HUES6 (cell line): ENCODE results near the gene LRBA.

ENCODE experiments used
- H3K27ac ChIP-seq: 2 replicates; pipeline ENCODE4 v1.7.0; 2013; ENCODE audit warnings: low read depth, mild to moderate bottlenecking, low read length, inconsistent platforms
- H3K27me3 ChIP-seq: 2 replicates; pipeline ENCODE4 v1.6.1; 2013; ENCODE audit warnings: low read length; ENCODE audit not compliant: control insufficient read depth, insufficient read depth
- H3K36me3 ChIP-seq: 2 replicates; pipeline ENCODE4 v1.6.1; 2013; ENCODE audit warnings: low read length; ENCODE audit not compliant: control insufficient read depth, insufficient read depth
- H3K4me1 ChIP-seq: 2 replicates; pipeline ENCODE4 v1.6.1; 2013; ENCODE audit warnings: low read length; ENCODE audit not compliant: control insufficient read depth, insufficient read depth
- H3K4me3 ChIP-seq: 2 replicates; pipeline ENCODE4 v1.5.1; 2013; ENCODE audit warnings: low read depth, low read length
- H3K9ac ChIP-seq: one replicate; pipeline ENCODE4 v1.6.1; 2013; ENCODE audit warnings: mild to moderate bottlenecking, low read length
- H3K9me3 ChIP-seq: 2 replicates; pipeline ENCODE4 v1.6.1; 2013; ENCODE audit warnings: low read depth, low read length; ENCODE audit not compliant: control insufficient read depth, insufficient read depth

The LRBA gene

DNA sequence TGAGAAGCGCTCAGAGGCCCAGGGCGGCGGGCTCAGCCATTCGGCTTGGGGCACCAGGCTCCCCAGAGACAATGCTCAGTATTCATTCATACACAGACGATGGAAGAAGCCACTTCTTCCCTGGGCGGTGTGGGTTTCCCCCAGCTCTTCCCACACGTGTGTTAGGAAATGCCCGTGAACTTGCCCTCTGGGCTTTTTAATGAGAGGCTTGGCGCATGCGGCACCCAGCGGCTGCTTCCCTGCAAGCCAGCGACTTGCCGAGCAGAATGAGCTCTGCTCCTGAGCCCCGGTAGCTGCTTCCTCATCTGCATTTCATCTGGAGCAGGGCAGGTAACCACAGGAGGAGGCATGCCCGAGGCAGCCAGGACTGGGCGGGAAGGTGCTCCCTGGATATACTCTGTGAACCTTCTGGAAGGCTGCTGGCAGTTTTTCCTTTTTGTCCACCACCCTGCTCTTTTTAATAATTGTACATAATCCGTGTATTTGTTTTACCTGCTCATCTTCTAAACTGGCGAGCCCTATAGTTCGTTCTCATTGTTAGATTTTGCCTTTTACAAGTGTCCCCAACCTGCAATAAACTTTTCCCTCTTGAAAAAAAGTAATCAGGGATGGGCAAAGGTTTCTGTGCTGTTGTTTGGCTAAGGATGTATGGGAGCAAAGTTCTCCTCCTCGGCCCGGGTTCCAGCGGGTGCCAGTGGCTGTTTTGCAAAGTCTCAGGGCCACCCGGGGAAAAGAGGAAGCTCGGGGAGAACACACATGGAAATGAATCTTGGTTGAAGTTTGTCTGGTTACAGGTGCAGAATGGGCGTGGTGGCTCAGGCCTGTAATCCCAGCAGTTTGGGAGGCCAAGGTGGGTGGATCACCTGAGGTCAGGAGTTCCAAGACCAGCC lies 758.0 kb downstream of the LRBA start:
- Histone ChIP-seq H3K36me3 (no peaks in the 10 kb centered on the region), H3K4me3 (no peak overlapping the region), H3K27ac (no peak overlapping the region), H3K4me1 (peaks cover 22% of the 10 kb centered on the region), H3K9me3 (peaks cover 4% of the 10 kb centered on the region; the same call in 1 of the 2 replicates), H3K27me3 (no peaks in the 10 kb centered on the region), H3K9ac (no peak overlapping the region)

DNA sequence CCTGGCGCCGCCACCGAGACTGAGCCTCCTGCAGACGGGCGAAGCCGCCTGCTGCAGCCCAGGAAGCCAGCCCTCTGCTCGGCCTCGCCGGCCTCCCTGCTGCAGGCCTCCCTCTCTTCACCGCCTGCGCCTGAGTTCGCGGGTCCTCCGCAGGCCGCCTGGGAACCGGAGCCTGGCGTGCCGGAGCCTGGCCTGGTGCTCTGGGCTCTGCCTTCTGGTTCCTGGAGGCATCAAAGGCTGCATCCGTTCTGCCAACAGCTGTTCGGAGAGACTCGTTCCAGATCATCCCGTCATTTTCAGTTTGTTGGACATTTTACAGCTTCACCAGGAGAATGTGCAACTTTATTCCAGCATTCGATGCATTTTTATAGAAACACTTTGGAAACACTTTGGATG lies 758.9 kb downstream of the LRBA start:
- H3K36me3 ChIP-seq = no peaks in the 10 kb centered on the region

DNA sequence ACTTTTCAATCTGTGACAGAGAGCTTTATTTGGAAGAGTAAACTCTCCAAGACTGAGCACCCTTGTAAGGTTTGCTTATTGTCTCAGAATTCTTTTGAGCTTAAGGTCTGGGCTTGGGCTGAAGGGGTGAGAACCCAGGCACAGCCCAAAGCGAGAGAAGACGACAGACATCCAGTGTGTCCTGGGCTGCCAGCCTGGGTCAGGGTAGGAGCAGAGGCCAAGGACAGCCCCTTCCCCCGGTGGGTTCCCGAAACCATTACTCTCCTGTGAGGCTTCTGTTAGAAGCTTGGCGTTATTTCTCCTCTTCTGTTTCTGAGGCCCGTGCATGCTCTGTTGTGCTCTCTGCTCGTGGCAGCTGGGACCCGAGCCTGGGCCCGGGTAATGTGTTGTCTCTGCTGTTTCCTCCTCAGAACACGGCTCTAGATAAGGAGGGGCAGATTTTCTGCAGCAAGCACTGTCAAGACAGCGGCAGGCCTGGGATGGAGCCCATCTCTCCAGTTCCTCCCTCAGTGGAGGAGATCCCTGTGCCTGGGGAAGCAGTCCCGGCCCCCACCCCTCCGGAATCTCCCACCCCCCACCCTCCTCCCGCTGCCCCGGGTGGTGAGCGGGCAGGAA lies 759.4 kb downstream of the LRBA start:
- Histone ChIP-seq H3K36me3 (no peaks in the 10 kb centered on the region), H3K4me3 (no peak overlapping the region), H3K27me3 (no peaks in the 10 kb centered on the region), H3K9me3 (peaks cover 4% of the 10 kb centered on the region; the same call in 1 of the 2 replicates), H3K9ac (no peak overlapping the region), H3K27ac (no peak overlapping the region), H3K4me1 (peaks cover 22% of the 10 kb centered on the region)

More for the DNA sequence above, 758.9 kb downstream of the LRBA start:
- Histone ChIP-seq H3K27ac (no peak overlapping the region), H3K4me3 (no peak overlapping the region), H3K9ac (no peak overlapping the region), H3K9me3 (peaks cover 4% of the 10 kb centered on the region; the same call in 1 of the 2 replicates), H3K4me1 (peaks cover 22% of the 10 kb centered on the region), H3K27me3 (no peaks in the 10 kb centered on the region)

DNA sequence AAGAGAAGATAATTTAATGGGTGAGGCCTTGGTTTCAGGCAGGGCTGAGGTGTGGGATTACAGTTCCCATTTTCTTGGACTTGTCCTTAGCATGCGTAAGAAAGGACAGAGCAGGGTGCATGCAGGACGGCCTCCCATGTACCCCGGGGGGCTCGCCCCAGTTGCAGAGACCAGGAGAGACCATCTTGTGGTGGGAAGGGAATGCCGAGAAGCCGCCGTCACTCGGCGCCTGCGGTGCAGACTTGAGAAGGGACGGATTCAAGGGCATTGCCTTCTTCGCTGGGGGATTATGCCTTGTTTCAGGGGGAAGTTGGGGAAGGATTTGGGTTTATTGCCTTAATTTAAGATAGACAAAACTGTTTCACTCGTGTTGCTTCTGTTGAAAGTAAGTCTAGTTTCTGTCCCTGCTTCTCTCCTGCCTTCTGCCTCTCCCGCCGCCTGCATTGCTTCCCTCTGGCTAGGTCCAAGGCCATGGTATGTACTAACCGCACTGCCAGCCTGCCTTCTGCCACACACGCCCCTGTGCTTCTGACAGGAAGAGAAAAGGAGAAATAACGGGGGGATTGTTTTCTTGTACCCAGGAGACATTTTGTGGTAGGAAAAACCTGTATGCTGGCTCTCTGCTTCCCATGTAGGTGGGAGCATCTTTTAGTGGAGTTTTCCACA lies 761.0 kb downstream of the LRBA start:
- no peaks in the 10 kb centered on the region for H3K27me3 ChIP-seq
- no peaks in the 10 kb centered on the region for H3K36me3 ChIP-seq
- H3K9ac ChIP-seq = no peak overlapping the region
- peaks cover 4% of the 10 kb centered on the region; the same call in 1 of the 2 replicates for H3K9me3 ChIP-seq
- H3K4me3 ChIP-seq = no peak overlapping the region
- H3K4me1 ChIP-seq = peaks cover 17% of the 10 kb centered on the region
- no peak overlapping the region for H3K27ac ChIP-seq

DNA sequence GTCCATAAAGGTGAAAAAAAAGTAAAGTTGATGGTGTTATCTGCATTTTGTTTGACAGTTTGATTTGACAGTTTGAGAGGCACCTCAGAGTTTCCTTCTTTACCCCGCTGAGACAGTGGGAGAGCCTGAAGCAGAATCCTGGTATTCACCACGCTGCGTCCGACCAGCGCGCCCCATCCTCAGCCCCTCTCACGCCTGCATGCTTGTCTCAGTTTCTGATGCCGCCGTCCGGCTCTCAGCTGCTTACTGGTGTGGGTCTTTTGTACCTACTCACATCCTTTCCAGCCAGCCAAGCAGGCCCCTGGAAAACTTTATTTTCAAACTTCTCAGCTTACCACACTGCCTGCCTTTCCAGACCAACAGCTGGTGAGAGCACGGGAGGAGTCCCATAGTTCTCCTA lies 761.7 kb downstream of the LRBA start:
- Histone ChIP-seq H3K4me3 (no peak overlapping the region), H3K9ac (no peak overlapping the region), H3K27ac (no peak overlapping the region), H3K9me3 (peaks cover 4% of the 10 kb centered on the region; the same call in 1 of the 2 replicates), H3K27me3 (no peaks in the 10 kb centered on the region), H3K36me3 (no peaks in the 10 kb centered on the region), H3K4me1 (peaks cover 15% of the 10 kb centered on the region)

DNA sequence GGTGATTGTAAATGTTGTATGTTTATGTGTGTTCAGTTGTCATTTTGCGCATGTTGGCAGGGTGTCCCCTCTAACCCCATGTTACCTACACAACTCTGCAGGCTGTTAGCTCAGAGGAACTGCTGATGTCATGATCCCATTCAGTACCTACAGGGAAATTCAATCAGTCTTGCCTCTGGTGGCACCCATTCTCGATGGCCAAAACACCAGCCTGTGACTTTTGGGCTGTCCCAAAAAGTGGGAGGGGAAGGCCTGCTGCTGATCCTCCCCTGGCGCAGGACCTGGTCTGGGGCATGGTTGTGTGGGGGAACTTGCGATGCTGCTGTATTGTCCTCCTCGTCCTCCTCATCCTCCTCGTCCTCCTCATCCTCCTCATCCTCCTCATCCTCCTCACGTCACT lies 762.3 kb downstream of the LRBA start:
- H3K4me3 ChIP-seq = no peak overlapping the region
- H3K4me1 ChIP-seq = peaks cover 15% of the 10 kb centered on the region
- H3K27me3 ChIP-seq = no peaks in the 10 kb centered on the region
- H3K9ac ChIP-seq = no peak overlapping the region
- no peak overlapping the region for H3K27ac ChIP-seq
- no peaks in the 10 kb centered on the region for H3K36me3 ChIP-seq
- peaks cover 4% of the 10 kb centered on the region; the same call in 1 of the 2 replicates for H3K9me3 ChIP-seq

DNA sequence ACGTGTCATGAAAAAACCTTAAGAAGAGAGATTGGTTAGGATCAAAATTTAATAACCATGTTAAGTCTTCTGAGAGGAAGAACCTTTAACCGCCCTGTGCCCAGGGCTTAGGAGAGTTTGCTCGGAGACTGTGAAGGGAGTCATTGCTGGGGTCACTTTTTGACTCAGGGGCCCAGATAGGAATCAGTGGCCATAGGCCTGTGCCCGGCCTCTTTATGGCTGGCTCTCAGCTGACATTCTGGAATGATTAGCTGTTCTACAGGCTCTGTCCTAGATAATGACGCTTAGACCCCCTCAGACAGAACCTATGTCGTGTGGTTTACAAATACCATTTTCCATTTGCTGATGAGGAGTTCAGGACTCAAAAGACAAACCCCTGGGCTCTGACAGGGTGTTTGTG lies 762.8 kb downstream of the LRBA start:
- peaks cover 4% of the 10 kb centered on the region; the same call in 1 of the 2 replicates for H3K9me3 ChIP-seq
- H3K4me1 ChIP-seq = peaks cover 13% of the 10 kb centered on the region
- no peak overlapping the region for H3K9ac ChIP-seq
- H3K27ac ChIP-seq = no peak overlapping the region
- H3K36me3 ChIP-seq = no peaks in the 10 kb centered on the region
- H3K27me3 ChIP-seq = no peaks in the 10 kb centered on the region
- no peak overlapping the region for H3K4me3 ChIP-seq

DNA sequence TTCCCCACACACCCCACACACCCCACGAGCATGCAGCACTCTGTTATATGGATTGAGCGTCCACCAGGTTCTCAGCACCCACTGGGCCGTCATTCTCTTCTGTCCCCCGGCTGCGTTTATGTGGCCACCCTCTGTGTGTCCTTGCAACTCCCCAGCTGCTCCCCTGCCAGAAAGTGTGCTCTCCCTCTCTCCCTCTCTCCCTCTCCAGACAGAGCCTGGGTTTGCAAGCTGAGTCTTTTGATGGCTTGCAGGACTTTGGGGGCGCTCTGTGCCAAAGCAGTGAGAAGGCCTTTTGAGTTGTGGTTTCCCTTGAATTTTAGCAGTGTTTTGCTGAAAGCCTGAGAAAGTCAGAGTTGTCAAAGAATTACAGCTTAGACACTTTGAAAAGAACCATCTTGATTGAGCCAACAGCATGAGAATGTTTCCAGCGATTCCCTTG lies 763.3 kb downstream of the LRBA start:
- H3K36me3 ChIP-seq = no peaks in the 10 kb centered on the region
- no peak overlapping the region for H3K27ac ChIP-seq
- H3K9ac ChIP-seq = no peak overlapping the region
- H3K27me3 ChIP-seq = no peaks in the 10 kb centered on the region
- peaks cover 12% of the 10 kb centered on the region for H3K4me1 ChIP-seq
- peaks cover 4% of the 10 kb centered on the region; the same call in 1 of the 2 replicates for H3K9me3 ChIP-seq
- H3K4me3 ChIP-seq = no peak overlapping the region

DNA sequence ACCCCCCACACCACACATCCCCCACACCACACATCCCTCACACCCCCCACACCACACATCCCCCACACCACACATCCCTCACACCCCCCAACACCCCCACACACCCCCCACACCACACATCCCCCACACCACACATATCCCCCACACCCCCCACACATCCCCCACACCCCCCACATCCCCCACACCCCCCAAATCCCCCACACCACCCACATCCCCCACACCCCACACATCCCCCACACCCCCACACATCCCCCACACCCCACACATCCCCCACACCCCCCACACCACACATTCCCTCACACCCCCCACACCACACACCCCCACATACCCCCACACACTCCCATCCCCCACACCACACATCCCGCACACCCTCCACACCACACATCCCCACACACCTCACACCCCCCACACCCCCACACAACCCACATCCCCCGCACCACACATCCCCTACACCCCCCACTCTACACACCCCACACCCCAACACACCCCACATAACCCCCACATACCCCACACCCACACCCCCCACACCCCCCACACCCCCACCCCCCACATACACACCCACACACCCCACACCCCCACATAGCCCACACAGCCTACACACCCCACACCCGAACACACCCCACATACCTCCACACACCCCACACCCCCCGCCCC lies 764.0 kb downstream of the LRBA start:
- no peaks in the 10 kb centered on the region for H3K36me3 ChIP-seq

DNA sequence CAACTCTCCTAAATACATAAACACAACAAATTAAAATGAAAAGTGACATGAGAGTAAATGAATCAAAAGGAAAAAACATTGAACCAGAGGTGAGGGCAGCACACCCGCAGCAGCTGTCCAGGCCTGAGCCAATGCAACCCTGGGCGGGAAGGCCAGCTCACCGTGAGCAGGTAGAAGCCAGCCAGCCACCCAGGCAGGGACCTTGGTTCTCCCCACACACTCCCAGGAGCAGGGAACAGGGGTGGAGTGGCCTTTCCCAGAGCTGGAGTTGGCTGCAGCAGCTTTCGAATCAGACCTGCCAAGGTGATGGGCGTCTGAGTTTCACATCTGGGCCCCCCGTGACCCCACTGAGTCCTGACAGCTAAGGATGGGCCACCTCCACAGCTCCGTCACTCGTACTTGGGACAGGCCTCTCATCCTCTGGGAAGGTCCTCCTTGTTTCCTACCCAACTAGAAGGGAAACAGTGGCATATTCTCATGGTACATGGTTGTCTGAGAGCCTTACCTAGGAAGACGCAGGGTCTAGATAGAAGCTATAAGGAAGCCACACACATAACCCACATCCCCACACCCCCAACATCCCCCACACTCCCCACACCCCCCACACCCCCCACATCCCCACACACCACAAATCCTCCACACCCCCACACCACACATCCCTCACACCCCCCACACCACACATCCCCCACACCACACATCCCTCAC lies 764.6 kb downstream of the LRBA start:
- H3K36me3 ChIP-seq = no peaks in the 10 kb centered on the region
- no peak overlapping the region for H3K9ac ChIP-seq
- H3K27ac ChIP-seq = no peak overlapping the region
- H3K4me1 ChIP-seq = peaks cover 7% of the 10 kb centered on the region
- no peak overlapping the region for H3K4me3 ChIP-seq
- H3K27me3 ChIP-seq = no peaks in the 10 kb centered on the region
- peaks cover 4% of the 10 kb centered on the region; the same call in 1 of the 2 replicates for H3K9me3 ChIP-seq

More for the DNA sequence above, 764.0 kb downstream of the LRBA start:
- no peak overlapping the region for H3K4me3 ChIP-seq
- H3K9me3 ChIP-seq = peaks cover 4% of the 10 kb centered on the region; the same call in 1 of the 2 replicates
- no peak overlapping the region for H3K9ac ChIP-seq
- H3K27me3 ChIP-seq = no peaks in the 10 kb centered on the region
- H3K27ac ChIP-seq = no peak overlapping the region
- peaks cover 10% of the 10 kb centered on the region for H3K4me1 ChIP-seq
